GM21423 (cell line): ENCODE data around the gene IPCEF1.
"Not testable (repeated sequence)": the region's sequence is repeated elsewhere in the genome, so short reads cannot be mapped to it uniquely, and the experiment has no call there.

Experiments
- ATAC-seq: cut with Tn5 transposase; IDR thresholded peaks from one replicate; pipeline ENCODE4 v1.9.1; 2021; ENCODE audit warnings: mild to moderate bottlenecking, moderate library complexity; ENCODE audit not compliant: unreplicated experiment

The IPCEF1 gene

GRCh38 chr6:154337406-154338005 is 19.1 kb downstream of the IPCEF1 start:
- no peak for ATAC-seq

GRCh38 chr6:154334147-154334546 is 22.5 kb downstream of the IPCEF1 start:
- peak; percentile 56 for ATAC-seq

GRCh38 chr6:154331750-154332149 is 24.9 kb downstream of the IPCEF1 start:
- ATAC-seq, result no peak

GRCh38 chr6:154329350-154330170 is 27.0 kb downstream of the IPCEF1 start:
- no peak for ATAC-seq

GRCh38 chr6:154327313-154327712 is 29.3 kb downstream of the IPCEF1 start:
- not testable (repeated sequence) for ATAC-seq

- no peak for ATAC-seq
Observed at GRCh38 chr6:154325142-154325541, 31.5 kb downstream of the IPCEF1 start.

- ATAC-seq, result no peak
Observed at GRCh38 chr6:154320181-154320580, 36.4 kb downstream of the IPCEF1 start.

GRCh38 chr6:154319231-154319858 is 37.3 kb downstream of the IPCEF1 start:
- ATAC-seq, result peak; percentile 63

GRCh38 chr6:154318721-154319120 is 37.9 kb downstream of the IPCEF1 start:
- no peak for ATAC-seq

GRCh38 chr6:154316131-154316530 is 40.5 kb downstream of the IPCEF1 start:
- ATAC-seq, result no peak

- no peak for ATAC-seq
Observed at GRCh38 chr6:154314084-154314483, 42.5 kb downstream of the IPCEF1 start.

GRCh38 chr6:154308986-154309385 is 47.6 kb downstream of the IPCEF1 start:
- ATAC-seq, result no peak

GRCh38 chr6:154307696-154308425 is 48.7 kb downstream of the IPCEF1 start:
- no peak for ATAC-seq

- ATAC-seq, result not testable (repeated sequence)
Observed at GRCh38 chr6:154307147-154307546, 49.5 kb downstream of the IPCEF1 start.

GRCh38 chr6:154306696-154307095 is 49.9 kb downstream of the IPCEF1 start:
- ATAC-seq, result peak; percentile 55

- ATAC-seq, result no peak
Observed at GRCh38 chr6:154304191-154304590, 52.4 kb downstream of the IPCEF1 start.

- not testable (repeated sequence) for ATAC-seq
Observed at GRCh38 chr6:154303642-154304041, 53.0 kb downstream of the IPCEF1 start.

GRCh38 chr6:154301839-154302752 is 54.5 kb downstream of the IPCEF1 start:
- ATAC-seq, result peak; percentile 91

- ATAC-seq, result no peak
Observed at GRCh38 chr6:154301086-154301625, 55.4 kb downstream of the IPCEF1 start.

- ATAC-seq, result peak; percentile 36
Observed at GRCh38 chr6:154298297-154298696, 58.3 kb downstream of the IPCEF1 start.
